NB4 (cell line): Measurements from ENCODE around the gene DLG5.

Experiments used
- CTCF ChIP-seq: IDR thresholded peaks from one replicate; pipeline ENCODE4 v1.5.1; 2012; ENCODE audit warnings: low read depth, low read length
- MAX ChIP-seq: IDR thresholded peaks from 2 replicates; pipeline ENCODE4 v1.6.1; 2011; ENCODE audit warnings: low read depth, low read length
- MYC ChIP-seq: IDR thresholded peaks from 2 replicates; pipeline ENCODE4 v1.6.1; 2011; ENCODE audit warnings: low read depth, low read length
- POLR2A ChIP-seq: IDR thresholded peaks from 2 replicates; pipeline ENCODE4 v1.6.1; 2011; ENCODE audit warnings: mild to moderate bottlenecking; ENCODE audit not compliant: insufficient read length; ENCODE audit errors: extremely low read depth

- TF ChIP-seq CTCF (no peak), POLR2A (no peak), MYC (no peak), MAX (no peak)
Observed at GRCh38 chr10:77856566-77856965, 70.0 kb downstream of the DLG5 start.
